ENCODE results near the gene ABCB9.

GRCh38 chr12:122989225-122989839 is 23.1 kb upstream of the ABCB9 start:
- TF ChIP-seq CTCF (conservative IDR thresholded peaks at IDR 0.05): no peak
- TF ChIP-seq ZFX (IDR thresholded peaks at IDR 0.05): no peak

All from C4-2B (cell line).